Transverse colon (tissue), 4 donors: ENCODE data around the gene PTPRN2. TPM values are rescaled to one million over a fixed set of nuclear protein-coding genes. Genes with fewer than 3 reads are reported as not detected.

Experiments
- DNase-seq: peaks from one replicate; pipeline ENCODE4 v3.0.0-alpha.2; 2019
- H3K27ac ChIP-seq, 4 donors: fragments of 200-600 bp; sonication (generic); 2 replicates each; pipeline ENCODE4 v1.5.1; 2016 to 2018; ENCODE audit warnings: inconsistent platforms in 4 of 4
- H3K27me3 ChIP-seq: fragments of 200-600 bp; sonication (generic); 2 replicates; pipeline ENCODE4 v1.5.1; 2017; ENCODE audit warnings: inconsistent platforms
- H3K36me3 ChIP-seq, 4 donors: fragments of 200-600 bp; sonication (generic); 2 replicates each; pipeline ENCODE4 v1.5.1; 2017 to 2019; ENCODE audit warnings: inconsistent platforms in 4 of 4
- H3K4me1 ChIP-seq, 4 donors: fragments of 200-600 bp; sonication (generic); 2 replicates each; pipeline ENCODE4 v1.5.1; 2017 to 2020; ENCODE audit warnings: inconsistent platforms in 4 of 4
- H3K4me3 ChIP-seq, 4 donors: fragments of 200-600 bp; sonication (generic); 1 replicate in 1 of 4; 2 replicates in 3 of 4; pipeline versions ENCODE4 v1.5.1 to v1.6.1; 2017 to 2019; ENCODE audit warnings: inconsistent platforms in 4 of 4
- H3K9me3 ChIP-seq, 2 donors: fragments of 200-600 bp; sonication (generic); 2 replicates each; pipeline ENCODE4 v1.5.1; 2017 to 2019; ENCODE audit warnings: inconsistent platforms in 2 of 2
- EP300 ChIP-seq: sonication (generic); formaldehyde crosslinking; IDR thresholded peaks from one replicate; pipeline ENCODE4 v1.6.1; 2017; ENCODE audit warnings: antibody characterized with exemption, low read depth
- POLR2A ChIP-seq: fragments of 450-650 bp; IDR thresholded peaks from one replicate; pipeline ENCODE4 v1.6.1; 2016; ENCODE audit warnings: antibody characterized with exemption, mild to moderate bottlenecking, moderate library complexity
- POLR2AphosphoS5 ChIP-seq, 3 donors: sonication (generic); formaldehyde crosslinking; IDR thresholded peaks; one replicate each; pipeline ENCODE4 v1.6.1; 2016; ENCODE audit warnings: antibody characterized with exemption in 3 of 3
- WGBS, 2 donors: methylation state at CpG; one replicate each; pipeline ENCODE4 v1.1.5; 2018; ENCODE audit warnings: low coverage in 1 of 2; 5-methylcytosine and 5-hydroxymethylcytosine counted together
- in situ Hi-C, 4 donors: fragments of 200-750 bp; cut with MboI; loops; one replicate each; pipeline versions ENCODE4 v1.15.0 to v1.15.1; 2017; ENCODE audit warnings: low sequenced_read_pairs in 3 of 4, low pct_ligation_motif_present in 1 of 4, low pct_unique_long_range_greater_than_20kb in 1 of 4
- intact Hi-C: fragments of 100-400 bp; cut with DNase I; formaldehyde crosslinking; loops from one replicate; pipeline ENCODE4 v1.15.1; 2023; ENCODE audit warnings: low total_unique reads
- total RNA-seq, 4 donors: library from RNA; depleted of rRNA; stranded (reverse); fragments of >200 nt; gene quantifications; one replicate each; pipeline ENCODE4 v1.1.0, GENCODE V29; 2016
- TF ChIP-seq, protein P1 (sequence below), 5 experiments: fragments of 200-600 bp in 3 of 5; fragments of 450-650 bp in 2 of 5; sonication (generic) in 3 of 5; IDR thresholded peaks; 1 replicate in 2 of 5; 2 replicates in 3 of 5; pipeline ENCODE4 v1.5.1; 2016 to 2017; ENCODE audit warnings: antibody characterized with exemption in 5 of 5, inconsistent platforms in 3 of 5, mild to moderate bottlenecking in 2 of 5, moderate library complexity in 1 of 5

PTPRN2 gene
- total RNA-seq, 4 donors from 2014 or later, result 15.4 to 31.1 (median 21.8) TPM

DNA sequence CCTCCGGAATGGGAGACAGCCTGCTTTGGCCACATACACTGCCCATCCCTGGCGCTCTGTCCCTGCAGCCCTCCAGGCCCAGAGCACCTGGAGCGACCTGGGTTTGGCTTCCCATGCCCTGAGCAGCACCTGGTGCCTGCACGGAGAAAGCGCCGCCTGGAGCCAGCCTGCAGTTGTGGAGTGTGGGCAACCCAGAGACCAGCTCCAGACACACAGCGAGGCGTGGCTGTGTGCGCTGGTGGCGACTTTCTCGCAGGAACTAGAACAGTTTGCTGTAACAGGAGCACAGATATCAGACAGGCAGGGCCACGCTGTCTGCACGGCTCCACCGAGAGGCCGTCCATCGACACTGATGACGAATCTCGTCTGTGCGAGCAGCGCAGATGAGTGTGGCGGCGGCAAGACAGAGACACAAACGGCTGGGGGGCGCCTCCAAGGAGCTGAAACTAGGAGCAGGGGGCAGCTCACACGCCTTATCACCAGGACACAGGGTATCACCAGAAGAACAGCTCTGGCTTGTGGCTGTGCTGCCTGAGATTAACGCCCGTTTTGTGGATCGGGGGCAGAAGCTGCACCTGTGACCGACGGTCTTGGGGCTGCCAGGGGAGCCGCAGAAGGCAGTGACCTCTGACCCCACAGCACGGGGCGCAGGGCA is 975.5 kb downstream of the PTPRN2 start:
- intact Hi-C loops (no loop called here), in situ Hi-C loops (no loop called here)
- H3K27me3 ChIP-seq, result no peaks in the 10 kb centered on the region
- no peaks in the 10 kb centered on the region for H3K9me3 ChIP-seq
- no peak for TF ChIP-seq POLR2AphosphoS5 (IDR thresholded peaks at IDR 0.05)
- no peak for TF ChIP-seq POLR2A
- TF ChIP-seq, protein P1, sequence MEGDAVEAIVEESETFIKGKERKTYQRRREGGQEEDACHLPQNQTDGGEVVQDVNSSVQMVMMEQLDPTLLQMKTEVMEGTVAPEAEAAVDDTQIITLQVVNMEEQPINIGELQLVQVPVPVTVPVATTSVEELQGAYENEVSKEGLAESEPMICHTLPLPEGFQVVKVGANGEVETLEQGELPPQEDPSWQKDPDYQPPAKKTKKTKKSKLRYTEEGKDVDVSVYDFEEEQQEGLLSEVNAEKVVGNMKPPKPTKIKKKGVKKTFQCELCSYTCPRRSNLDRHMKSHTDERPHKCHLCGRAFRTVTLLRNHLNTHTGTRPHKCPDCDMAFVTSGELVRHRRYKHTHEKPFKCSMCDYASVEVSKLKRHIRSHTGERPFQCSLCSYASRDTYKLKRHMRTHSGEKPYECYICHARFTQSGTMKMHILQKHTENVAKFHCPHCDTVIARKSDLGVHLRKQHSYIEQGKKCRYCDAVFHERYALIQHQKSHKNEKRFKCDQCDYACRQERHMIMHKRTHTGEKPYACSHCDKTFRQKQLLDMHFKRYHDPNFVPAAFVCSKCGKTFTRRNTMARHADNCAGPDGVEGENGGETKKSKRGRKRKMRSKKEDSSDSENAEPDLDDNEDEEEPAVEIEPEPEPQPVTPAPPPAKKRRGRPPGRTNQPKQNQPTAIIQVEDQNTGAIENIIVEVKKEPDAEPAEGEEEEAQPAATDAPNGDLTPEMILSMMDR (IDR thresholded peaks at IDR 0.05), result no peak
- no peak for TF ChIP-seq EP300
- H3K27ac ChIP-seq, result no peak overlapping the region
- whole genome bisulfite sequencing, 2 donors, result 80% methylated on average over 2 to 33 of the region's 33 CpGs
- peaks cover 0 to 16% (median 0%) of the 10 kb centered on the region in 4 donors for H3K4me1 ChIP-seq
- H3K4me3 ChIP-seq, result peak overlapping the region in 2 of 4 donors; percentile 46 to 52
- H3K36me3 ChIP-seq, result no peaks in the 10 kb centered on the region
- DNase-seq, result no peak

DNA sequence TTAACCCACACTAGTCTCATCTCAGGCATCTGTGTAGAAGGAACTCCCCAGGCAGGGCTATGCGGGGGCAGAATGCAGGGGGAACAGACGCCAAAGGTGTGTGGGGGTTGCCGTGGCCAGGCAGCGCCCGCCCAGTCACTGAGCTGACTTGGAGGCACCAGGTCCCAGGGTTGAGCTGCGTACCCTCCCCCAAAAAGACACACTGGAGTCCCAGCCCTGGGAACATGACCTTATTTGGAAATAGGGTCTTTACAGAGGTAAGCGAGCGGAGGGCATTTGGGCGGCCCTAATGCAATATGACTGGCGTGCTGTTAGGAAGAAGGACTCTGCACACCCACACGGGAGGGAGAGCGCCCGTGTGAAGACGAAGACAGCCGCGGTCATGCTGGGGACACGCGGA is 976.3 kb downstream of the PTPRN2 start:
- no peak overlapping the region for H3K4me3 ChIP-seq
- intact Hi-C loops (no loop called here), in situ Hi-C loops (no loop called here)
- no peak for DNase-seq
- no peaks in the 10 kb centered on the region for H3K9me3 ChIP-seq
- H3K27ac ChIP-seq, result no peak overlapping the region
- H3K27me3 ChIP-seq, result no peaks in the 10 kb centered on the region
- H3K36me3 ChIP-seq, result no peaks in the 10 kb centered on the region
- peaks cover 0 to 16% (median 0%) of the 10 kb centered on the region in 4 donors for H3K4me1 ChIP-seq
- 91% methylated on average over 18 of the region's 18 CpGs; no CpG with 5 or more reads in 1 of the 2 donors for WGBS, 2 donors
- TF ChIP-seq POLR2A, result no peak
- TF ChIP-seq EP300, result no peak
- TF ChIP-seq POLR2AphosphoS5 (IDR thresholded peaks at IDR 0.05), result no peak
- TF ChIP-seq, protein P1 (IDR thresholded peaks at IDR 0.05), result no peak

DNA sequence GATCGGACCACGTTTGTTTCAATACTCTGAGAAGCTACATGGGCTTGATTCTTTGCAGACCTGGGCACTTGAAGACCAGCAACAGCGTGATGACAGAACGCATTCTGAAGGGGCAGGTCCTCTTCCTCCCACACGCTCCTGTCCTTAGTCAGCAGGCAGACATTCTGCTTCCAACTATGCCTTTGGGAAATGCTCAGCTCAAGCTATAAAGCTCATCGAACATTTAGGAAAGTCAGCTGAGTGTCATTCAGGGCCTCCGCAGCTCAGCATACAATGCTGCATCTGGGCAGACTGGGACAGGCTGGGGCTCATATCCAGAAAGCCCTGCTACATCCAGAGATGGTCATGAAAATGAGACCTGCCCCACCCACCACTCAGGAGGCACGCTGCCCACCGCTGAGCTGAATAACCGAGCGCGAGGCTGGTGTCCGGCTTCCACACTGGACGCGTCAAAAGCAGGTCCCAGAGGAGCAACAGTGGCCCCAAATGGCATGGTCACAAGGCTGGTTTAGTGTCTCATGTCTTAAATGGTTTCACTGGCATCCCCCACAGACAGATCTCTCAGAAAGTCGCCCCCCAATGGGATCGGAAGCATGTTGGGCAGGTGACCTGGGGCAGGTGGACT is 976.8 kb downstream of the PTPRN2 start:
- Histone ChIP-seq H3K9me3 (no peaks in the 10 kb centered on the region), H3K4me1 (peaks cover 0 to 16% (median 0%) of the 10 kb centered on the region in 4 donors), H3K27me3 (no peaks in the 10 kb centered on the region), H3K36me3 (no peaks in the 10 kb centered on the region), H3K4me3 (no peak overlapping the region), H3K27ac (no peak overlapping the region)
- in situ Hi-C loops, result no loop called here
- DNase-seq, result no peak
- WGBS, 2 donors, result 88% methylated on average over 14 of the region's 17 CpGs; no CpG with 5 or more reads in 1 of the 2 donors
- intact Hi-C loops, result no loop called here
- TF ChIP-seq POLR2AphosphoS5 (IDR thresholded peaks at IDR 0.05) (no peak), POLR2A (no peak), EP300 (no peak)
- TF ChIP-seq, protein P1 (IDR thresholded peaks at IDR 0.05), result no peak

DNA sequence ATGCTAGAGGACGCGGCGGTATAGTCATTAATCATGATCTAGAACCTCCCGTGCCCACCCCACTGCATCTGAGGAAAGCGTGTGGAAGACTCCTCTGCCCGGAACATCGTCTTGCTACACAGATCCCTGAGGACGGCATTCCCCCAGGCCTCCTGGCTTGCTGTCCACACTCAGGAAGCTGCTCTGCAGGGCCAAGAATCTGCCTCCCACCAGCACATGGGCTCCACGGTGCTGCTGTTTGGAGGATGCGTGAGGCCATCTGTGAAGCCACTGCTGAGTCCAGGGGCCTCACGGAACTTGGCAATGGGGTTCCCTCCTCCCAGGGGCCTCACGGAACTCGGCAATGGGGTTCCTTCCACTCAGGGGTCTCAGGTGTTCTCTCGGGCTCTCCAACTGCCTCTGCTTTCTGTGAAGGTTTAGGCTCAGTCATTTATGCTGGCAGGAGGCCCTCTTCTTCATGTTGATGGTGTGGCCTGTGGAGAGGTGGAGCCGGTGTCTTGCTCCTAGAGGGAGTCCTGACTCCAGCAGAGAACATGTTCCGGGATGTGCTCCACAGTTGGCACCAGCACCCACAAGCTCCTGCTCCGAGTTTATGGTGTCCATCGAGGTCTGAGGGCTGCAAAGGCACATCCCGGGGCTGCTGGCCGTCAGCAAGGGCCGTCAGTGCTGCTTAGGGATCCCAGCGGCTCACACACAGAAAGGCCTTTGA is 977.5 kb downstream of the PTPRN2 start:
- DNase-seq, result no peak
- TF ChIP-seq POLR2AphosphoS5 (IDR thresholded peaks at IDR 0.05) (no peak), EP300 (no peak), POLR2A (no peak)
- TF ChIP-seq, protein P1 (IDR thresholded peaks at IDR 0.05), result no peak
- H3K36me3 ChIP-seq, result no peaks in the 10 kb centered on the region
- in situ Hi-C loops, result no loop called here
- 87% methylated on average over 22 of the region's 22 CpGs; no CpG with 5 or more reads in 1 of the 2 donors for WGBS, 2 donors
- intact Hi-C loops, result no loop called here
- H3K27ac ChIP-seq, result no peak overlapping the region
- H3K27me3 ChIP-seq, result no peaks in the 10 kb centered on the region
- no peaks in the 10 kb centered on the region for H3K9me3 ChIP-seq
- no peak overlapping the region for H3K4me3 ChIP-seq
- peaks cover 0 to 16% (median 0%) of the 10 kb centered on the region in 4 donors for H3K4me1 ChIP-seq
